Colonic mucosa (tissue), 4 donors: ENCODE data around the gene CAPN10. TPM values are rescaled to one million over a fixed set of nuclear protein-coding genes. Genes with fewer than 3 reads are reported as not detected.

Source experiments
- DNase-seq: peaks from one replicate; pipeline ENCODE4 v3.0.0-alpha.2; 2020
- H3K27ac ChIP-seq: fragments of 200-600 bp; one replicate; pipeline ENCODE4 v1.8.0; 2021
- H3K27me3 ChIP-seq: fragments of 200-600 bp; one replicate; pipeline ENCODE4 v1.8.0; 2021
- H3K36me3 ChIP-seq: fragments of 200-600 bp; one replicate; pipeline ENCODE4 v1.8.0; 2021
- H3K4me1 ChIP-seq: fragments of 200-600 bp; one replicate; pipeline ENCODE4 v1.8.0; 2021; ENCODE audit warnings: mild to moderate bottlenecking
- H3K4me3 ChIP-seq: fragments of 200-600 bp; one replicate; pipeline ENCODE4 v1.8.0; 2021
- H3K9ac ChIP-seq, 2 donors: one replicate each; pipeline ENCODE4 v1.7.0; 2013; ENCODE audit warnings: control low read depth in 2 of 2, low read depth in 2 of 2, low read length in 2 of 2
- H3K9me3 ChIP-seq: fragments of 200-600 bp; one replicate; pipeline ENCODE4 v1.8.0; 2021
- CTCF ChIP-seq: fragments of 200-600 bp; IDR thresholded peaks from one replicate; pipeline ENCODE4 v1.8.0; 2022; ENCODE audit warnings: antibody characterized with exemption, mild to moderate bottlenecking
- intact Hi-C: fragments of 100-400 bp; cut with DNase I; formaldehyde crosslinking; loops from one replicate; pipeline ENCODE4 v1.14.1; 2022
- total RNA-seq, 2 donors: library from RNA; stranded (reverse); fragmentation: NEBNext Ultra II Directional in 1 of 2; extraction: Animal tissue kit (Norgen Biotek cat#: 25700) in 1 of 2; gene quantifications; one replicate each; pipeline ENCODE4 v1.2.1, GENCODE V29; 2021
- donor health status: healthy.
- donor health status: DM: no; HTN: no; CAD: no.
- donor health status: DM: no; HTN: no; CAD: no.

The CAPN10 gene
- total RNA-seq, 2 donors from 2014 or later = 29.1 to 47.8 TPM

- Histone ChIP-seq H3K9ac (no peak overlapping the region), H3K36me3 (peaks cover 6% of the 10 kb centered on the region), H3K9me3 (no peaks in the 10 kb centered on the region), H3K4me1 (peaks cover 7% of the 10 kb centered on the region), H3K27me3 (no peaks in the 10 kb centered on the region), H3K27ac (no peak overlapping the region), H3K4me3 (no peak overlapping the region)
- DNase-seq = no peak
- TF ChIP-seq CTCF = no peak
- intact Hi-C loops = no loop called here
These were observed 4.7 kb downstream of the CAPN10 start for GRCh38 chr2:240591226-240591625.

- Histone ChIP-seq H3K36me3 (peaks cover 6% of the 10 kb centered on the region), H3K9ac (no peak overlapping the region), H3K9me3 (no peaks in the 10 kb centered on the region), H3K27me3 (no peaks in the 10 kb centered on the region), H3K27ac (no peak overlapping the region), H3K4me1 (peaks cover 7% of the 10 kb centered on the region), H3K4me3 (no peak overlapping the region)
- DNase-seq = no peak
- TF ChIP-seq CTCF = no peak
- intact Hi-C loops = no loop called here
These were observed 5.2 kb downstream of the CAPN10 start for GRCh38 chr2:240591784-240592183.

- DNase-seq = no peak
- peaks cover 3% of the 10 kb centered on the region for H3K4me1 ChIP-seq
- H3K4me3 ChIP-seq = no peak overlapping the region
- intact Hi-C loops = no loop called here
- TF ChIP-seq CTCF = no peak
- no peaks in the 10 kb centered on the region for H3K9me3 ChIP-seq
- no peak overlapping the region for H3K9ac ChIP-seq
- H3K27me3 ChIP-seq = no peaks in the 10 kb centered on the region
- no peak overlapping the region for H3K27ac ChIP-seq
- peaks cover 6% of the 10 kb centered on the region for H3K36me3 ChIP-seq
These were observed 6.6 kb downstream of the CAPN10 start for GRCh38 chr2:240593026-240593702.

GRCh38 chr2:240593703-240594451 is 7.3 kb downstream of the CAPN10 start:
- Histone ChIP-seq H3K9ac (no peak overlapping the region), H3K4me1 (no peaks in the 10 kb centered on the region), H3K36me3 (peaks cover 6% of the 10 kb centered on the region), H3K9me3 (no peaks in the 10 kb centered on the region), H3K27me3 (no peaks in the 10 kb centered on the region), H3K27ac (no peak overlapping the region), H3K4me3 (no peak overlapping the region)
- intact Hi-C loops = no loop called here
- TF ChIP-seq CTCF = no peak
- no peak for DNase-seq

GRCh38 chr2:240594511-240595380 is 8.2 kb downstream of the CAPN10 start:
- Histone ChIP-seq H3K36me3 (peaks cover 6% of the 10 kb centered on the region), H3K27me3 (no peaks in the 10 kb centered on the region), H3K4me1 (no peaks in the 10 kb centered on the region), H3K4me3 (no peak overlapping the region), H3K27ac (no peak overlapping the region), H3K9ac (no peak overlapping the region), H3K9me3 (no peaks in the 10 kb centered on the region)
- intact Hi-C loops = no loop called here
- no peak for TF ChIP-seq CTCF
- DNase-seq = no peak
